ENCODE measurements around the gene MUSTN1.

The MUSTN1 gene

GRCh38 chr3:52783211-52783555 is 51.6 kb downstream of the MUSTN1 start:
- DNase-seq = no peak
